ENCODE results near the gene SWAP70. TPM values are rescaled to one million over a fixed set of nuclear protein-coding genes. Genes with fewer than 3 reads are reported as not detected.

SWAP70 gene
- total RNA-seq, 5 donors from 2014 or later (not counting 1 experiment from before 2014, with no cell fraction given): 4.5 to 14.3 (median 7.3) TPM

DNA sequence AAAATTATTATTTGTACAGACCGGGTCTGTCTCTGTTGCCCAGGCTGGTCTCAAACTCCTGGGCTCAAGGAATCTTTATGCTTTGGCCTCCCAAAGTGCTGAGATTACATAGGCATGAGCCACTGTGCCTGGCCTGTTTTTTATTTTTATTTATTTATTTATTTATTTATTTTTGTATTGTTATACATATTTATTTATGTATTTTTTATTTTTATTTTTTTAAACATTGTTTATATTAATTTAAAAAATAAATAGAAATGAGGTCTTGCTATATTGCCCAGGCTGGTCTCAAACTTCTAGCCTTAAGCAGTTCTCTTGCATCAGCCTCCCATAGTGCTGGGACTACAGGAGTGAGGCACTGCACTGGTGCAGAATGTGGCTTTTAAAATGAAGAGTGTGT lies 47.0 kb downstream of the SWAP70 start:
- no peaks in the 10 kb centered on the region for H3K27me3 ChIP-seq (replicated peaks in 1 of 2; ENCODE audit: control insufficient read depth in 2 of 2, extremely low read depth in 1 of 2, insufficient read depth in 2 of 2, low read length in 1 of 2)
- H3K27ac ChIP-seq (ENCODE audit: low read length): no peak overlapping the region
- WGBS (ENCODE audit: insufficient coverage): 80% methylated on average over 1 of the region's 1 CpG
- CTCF ChIA-PET: no interaction called here
- no peak overlapping the region for H3K4me3 Mint-ChIP-seq
- ATAC-seq (replicated peaks in 1 of 4) (no peak), DNase-seq (no peak)
- no peak overlapping the region for H3K4me3 ChIP-seq (ENCODE audit: control insufficient read depth in 1 of 2, extremely low read depth in 1 of 2, low read length in 1 of 2)
- no peaks in the 10 kb centered on the region for H3K36me3 ChIP-seq (ENCODE audit: control insufficient read depth in 2 of 2, extremely low read depth in 1 of 2, insufficient read depth in 1 of 2, low read length in 1 of 2)
- H3K36me3 Mint-ChIP-seq: peaks cover 16% of the 10 kb centered on the region
- no peaks in the 10 kb centered on the region for H3K4me1 ChIP-seq (ENCODE audit: control insufficient read depth in 1 of 2, extremely low read depth in 1 of 2, insufficient read depth in 2 of 2, low read length in 2 of 2)
- H3K27ac Mint-ChIP-seq: no peak overlapping the region
- POLR2A ChIA-PET: no interaction called here
- no peaks in the 10 kb centered on the region for H3K9me3 ChIP-seq
- peaks cover 0 to 6% (median 2%) of the 10 kb centered on the region in 3 donors for H3K4me1 Mint-ChIP-seq
- H3K9me3 Mint-ChIP-seq: no peaks in the 10 kb centered on the region
- H3K27me3 Mint-ChIP-seq: no peaks in the 10 kb centered on the region

DNA sequence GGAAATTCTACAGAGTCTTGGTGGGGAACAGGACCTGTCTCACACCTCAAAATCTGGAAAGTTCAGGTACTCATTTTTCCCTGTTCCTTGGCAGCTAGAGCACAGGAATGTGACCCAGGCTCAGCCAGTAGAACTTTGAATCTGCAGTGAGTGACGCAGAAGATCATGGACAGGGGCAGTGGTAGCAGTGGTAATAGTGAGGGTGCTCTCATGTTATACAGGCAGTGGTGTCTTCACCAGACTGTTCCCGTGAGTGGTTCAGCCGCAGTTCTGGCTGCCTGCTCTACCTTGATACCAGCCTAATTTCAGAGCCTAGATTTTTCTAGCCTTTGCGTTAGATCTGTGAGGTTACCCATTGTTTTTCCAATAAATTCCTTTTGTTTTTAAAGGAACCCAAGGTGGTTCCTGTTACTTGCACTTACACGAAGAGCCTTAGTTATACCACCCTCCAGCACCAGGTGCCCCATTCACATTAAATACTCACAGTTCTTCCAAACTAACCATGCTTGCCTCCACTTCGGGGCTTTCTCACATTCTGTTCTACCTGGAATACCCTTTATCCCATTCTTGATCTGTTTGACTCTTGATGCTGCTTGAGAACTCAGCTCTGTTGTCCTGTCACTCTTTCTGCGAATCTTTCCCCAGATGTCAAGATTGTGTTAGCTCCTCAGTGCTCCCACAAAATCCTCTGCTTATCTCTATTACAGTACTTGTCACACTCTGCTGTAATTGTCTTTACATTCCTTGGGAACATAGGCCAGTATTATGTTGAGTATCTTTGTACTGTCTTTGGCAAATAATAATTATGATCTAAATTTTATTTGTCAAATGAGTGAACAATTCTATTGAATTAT lies 47.8 kb downstream of the SWAP70 start:
- no peaks in the 10 kb centered on the region for H3K27me3 Mint-ChIP-seq
- 85% methylated on average over 5 of the region's 7 CpGs for WGBS (ENCODE audit: insufficient coverage)
- POLR2A ChIA-PET: no interaction called here
- H3K4me3 Mint-ChIP-seq: no peak overlapping the region
- H3K4me1 Mint-ChIP-seq: peaks cover 7 to 9% (median 8%) of the 10 kb centered on the region in 3 donors
- no peak overlapping the region for H3K27ac Mint-ChIP-seq
- Histone ChIP-seq H3K36me3 (ENCODE audit: control insufficient read depth in 2 of 2, extremely low read depth in 1 of 2, insufficient read depth in 1 of 2, low read length in 1 of 2) (no peaks in the 10 kb centered on the region), H3K9me3 (no peaks in the 10 kb centered on the region), H3K27ac (ENCODE audit: low read length) (no peak overlapping the region), H3K4me1 (ENCODE audit: control insufficient read depth in 1 of 2, extremely low read depth in 1 of 2, insufficient read depth in 2 of 2, low read length in 2 of 2) (no peaks in the 10 kb centered on the region), H3K27me3 (replicated peaks in 1 of 2; ENCODE audit: control insufficient read depth in 2 of 2, extremely low read depth in 1 of 2, insufficient read depth in 2 of 2, low read length in 1 of 2) (no peaks in the 10 kb centered on the region), H3K4me3 (ENCODE audit: control insufficient read depth in 1 of 2, extremely low read depth in 1 of 2, low read length in 1 of 2) (no peak overlapping the region)
- ATAC-seq (replicated peaks in 1 of 4) (no peak), DNase-seq (no peak)
- peaks cover 19% of the 10 kb centered on the region for H3K36me3 Mint-ChIP-seq
- CTCF ChIA-PET: no interaction called here
- no peaks in the 10 kb centered on the region for H3K9me3 Mint-ChIP-seq

DNA sequence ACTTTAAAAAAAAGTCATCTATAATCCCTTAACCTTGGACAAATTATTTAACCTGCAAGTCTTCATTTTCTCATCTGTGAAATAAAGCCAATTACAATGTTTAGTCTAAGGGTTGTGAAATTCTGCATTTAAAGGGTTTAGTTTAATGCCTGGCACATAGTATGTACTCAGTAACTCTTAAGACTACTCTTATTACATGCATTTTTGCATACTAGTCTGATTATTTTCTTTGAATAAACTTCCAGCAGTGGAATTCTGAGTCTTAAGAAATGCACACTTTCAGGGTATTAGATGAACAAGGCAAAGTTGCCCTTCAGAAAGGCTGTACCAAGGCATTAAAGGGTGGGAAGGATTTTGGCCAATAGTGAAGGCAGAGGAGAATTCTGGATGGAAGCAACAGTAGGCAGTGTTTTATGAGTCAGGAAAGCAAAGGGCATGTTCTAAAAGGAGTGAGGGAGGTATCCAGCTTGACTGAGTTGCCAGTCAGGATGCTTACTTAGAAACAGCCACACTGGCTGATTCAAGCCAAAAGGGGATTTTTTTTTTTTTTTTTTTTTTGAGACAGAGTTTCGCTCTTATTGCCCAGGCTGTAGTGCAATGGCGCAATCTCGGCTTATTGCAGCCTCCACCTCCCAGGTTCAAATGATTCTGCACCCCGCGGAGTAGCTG lies 50.5 kb downstream of the SWAP70 start:
- ChIA-PET CTCF (no interaction called here), POLR2A (no interaction called here)
- Histone ChIP-seq H3K27me3 (replicated peaks in 1 of 2; ENCODE audit: control insufficient read depth in 2 of 2, extremely low read depth in 1 of 2, insufficient read depth in 2 of 2, low read length in 1 of 2) (no peaks in the 10 kb centered on the region), H3K4me3 (ENCODE audit: control insufficient read depth in 1 of 2, extremely low read depth in 1 of 2, low read length in 1 of 2) (no peak overlapping the region), H3K36me3 (ENCODE audit: control insufficient read depth in 2 of 2, extremely low read depth in 1 of 2, insufficient read depth in 1 of 2, low read length in 1 of 2) (no peaks in the 10 kb centered on the region), H3K4me1 (ENCODE audit: control insufficient read depth in 1 of 2, extremely low read depth in 1 of 2, insufficient read depth in 2 of 2, low read length in 2 of 2) (no peaks in the 10 kb centered on the region), H3K27ac (ENCODE audit: low read length) (no peak overlapping the region), H3K9me3 (no peaks in the 10 kb centered on the region)
- H3K27me3 Mint-ChIP-seq: no peaks in the 10 kb centered on the region
- peaks cover 19% of the 10 kb centered on the region for H3K36me3 Mint-ChIP-seq
- DNase-seq (no peak), ATAC-seq (replicated peaks in 1 of 4) (no peak)
- H3K4me1 Mint-ChIP-seq: peaks cover 10 to 12% (median 12%) of the 10 kb centered on the region in 3 donors
- no peak overlapping the region for H3K4me3 Mint-ChIP-seq
- no peak overlapping the region for H3K27ac Mint-ChIP-seq
- no CpG with 5 or more reads among the region's 5 CpGs for WGBS (ENCODE audit: insufficient coverage)
- no peaks in the 10 kb centered on the region for H3K9me3 Mint-ChIP-seq

DNA sequence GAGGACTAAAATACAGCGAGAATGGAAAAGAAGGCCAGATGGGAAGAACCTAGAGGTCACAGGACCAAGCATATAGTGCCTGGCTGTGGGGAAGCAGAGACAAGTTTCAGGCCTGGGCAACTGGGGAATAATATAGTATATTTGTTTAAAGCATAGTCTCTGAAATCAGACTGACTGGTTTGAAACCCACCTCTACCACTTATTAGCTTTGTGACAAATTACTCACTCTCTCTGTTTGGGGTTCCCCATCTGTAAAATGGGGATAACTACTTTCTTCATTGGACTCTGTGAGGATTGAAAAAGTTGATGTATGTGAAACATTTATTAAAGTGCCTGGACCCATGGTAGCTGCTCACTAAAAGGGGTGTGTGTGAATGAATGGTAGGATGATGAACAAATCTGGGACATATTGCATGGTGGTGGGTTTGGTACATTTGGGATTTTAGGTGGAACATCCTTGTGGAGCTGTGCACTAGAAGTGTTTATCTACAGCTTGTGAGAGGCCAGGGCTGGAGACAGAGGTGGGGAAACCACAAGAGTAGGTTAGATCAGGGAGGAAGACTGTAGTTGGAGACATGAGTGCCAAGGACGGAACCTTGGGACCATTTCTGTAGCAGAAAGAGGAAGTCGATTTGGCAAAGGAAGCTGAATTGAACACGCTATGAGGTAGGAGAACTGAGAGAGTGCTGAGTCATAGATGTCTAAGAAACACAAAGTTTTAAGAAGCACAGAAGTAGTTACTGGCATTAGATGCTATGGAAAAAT lies 52.6 kb downstream of the SWAP70 start:
- Mint-ChIP-seq H3K4me1 (peaks cover 22 to 28% (median 23%) of the 10 kb centered on the region in 3 donors), H3K9me3 (no peaks in the 10 kb centered on the region), H3K36me3 (peaks cover 19% of the 10 kb centered on the region), H3K27me3 (no peaks in the 10 kb centered on the region), H3K4me3 (no peak overlapping the region), H3K27ac (no peak overlapping the region)
- Histone ChIP-seq H3K9me3 (no peaks in the 10 kb centered on the region), H3K27ac (ENCODE audit: low read length) (no peak overlapping the region), H3K27me3 (replicated peaks in 1 of 2; ENCODE audit: control insufficient read depth in 2 of 2, extremely low read depth in 1 of 2, insufficient read depth in 2 of 2, low read length in 1 of 2) (no peaks in the 10 kb centered on the region), H3K4me1 (ENCODE audit: control insufficient read depth in 1 of 2, extremely low read depth in 1 of 2, insufficient read depth in 2 of 2, low read length in 2 of 2) (peaks cover 0 to 4% of the 10 kb centered on the region in 2 experiments), H3K36me3 (ENCODE audit: control insufficient read depth in 2 of 2, extremely low read depth in 1 of 2, insufficient read depth in 1 of 2, low read length in 1 of 2) (no peaks in the 10 kb centered on the region), H3K4me3 (ENCODE audit: control insufficient read depth in 1 of 2, extremely low read depth in 1 of 2, low read length in 1 of 2) (no peak overlapping the region)
- POLR2A ChIA-PET: no interaction called here
- peak in 1 of 35 experiments; percentile 4 for DNase-seq
- CTCF ChIA-PET: interaction anchor here in 1 of 2 donors (1.0 kb wide), 1 partner anchor 39 kb away, joined by 4 read pairs; no protein-coding TSS in a partner anchor
- WGBS (ENCODE audit: insufficient coverage): 35% methylated on average over 4 of the region's 4 CpGs
- no peak for ATAC-seq (replicated peaks in 1 of 4)

DNA sequence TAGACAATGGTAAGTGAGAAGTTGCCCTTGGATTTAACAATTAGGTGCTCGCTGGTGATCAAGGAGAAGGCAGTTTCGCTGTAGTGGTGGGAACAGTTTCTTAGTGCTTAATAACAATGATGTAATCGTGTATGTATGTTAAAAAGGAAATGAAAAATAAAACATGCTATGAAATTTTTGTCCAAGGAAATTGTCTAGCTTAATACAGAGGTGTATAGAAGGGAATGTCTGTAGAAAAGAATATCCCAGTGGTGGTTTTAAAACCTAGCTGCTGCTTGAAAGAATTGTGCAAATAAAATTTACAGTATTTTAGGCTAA lies 53.1 kb downstream of the SWAP70 start:
- no peaks in the 10 kb centered on the region for H3K9me3 Mint-ChIP-seq
- peaks cover 22 to 28% (median 23%) of the 10 kb centered on the region in 3 donors for H3K4me1 Mint-ChIP-seq
- H3K36me3 Mint-ChIP-seq: peaks cover 19% of the 10 kb centered on the region
- no peak overlapping the region for H3K4me3 Mint-ChIP-seq
- Histone ChIP-seq H3K27me3 (replicated peaks in 1 of 2; ENCODE audit: control insufficient read depth in 2 of 2, extremely low read depth in 1 of 2, insufficient read depth in 2 of 2, low read length in 1 of 2) (no peaks in the 10 kb centered on the region), H3K27ac (ENCODE audit: low read length) (no peak overlapping the region), H3K4me1 (ENCODE audit: control insufficient read depth in 1 of 2, extremely low read depth in 1 of 2, insufficient read depth in 2 of 2, low read length in 2 of 2) (peaks cover 0 to 4% of the 10 kb centered on the region in 2 experiments), H3K9me3 (no peaks in the 10 kb centered on the region), H3K4me3 (ENCODE audit: control insufficient read depth in 1 of 2, extremely low read depth in 1 of 2, low read length in 1 of 2) (no peak overlapping the region), H3K36me3 (ENCODE audit: control insufficient read depth in 2 of 2, extremely low read depth in 1 of 2, insufficient read depth in 1 of 2, low read length in 1 of 2) (no peaks in the 10 kb centered on the region)
- WGBS (ENCODE audit: insufficient coverage): 63% methylated on average over 2 of the region's 3 CpGs
- H3K27ac Mint-ChIP-seq: no peak overlapping the region
- POLR2A ChIA-PET: no interaction called here
- H3K27me3 Mint-ChIP-seq: no peaks in the 10 kb centered on the region
- DNase-seq (no peak), ATAC-seq (replicated peaks in 1 of 4) (no peak)
- CTCF ChIA-PET: interaction anchor here in 1 of 2 donors (1.0 kb wide), 1 partner anchor 39 kb away, joined by 4 read pairs; no protein-coding TSS in a partner anchor

DNA sequence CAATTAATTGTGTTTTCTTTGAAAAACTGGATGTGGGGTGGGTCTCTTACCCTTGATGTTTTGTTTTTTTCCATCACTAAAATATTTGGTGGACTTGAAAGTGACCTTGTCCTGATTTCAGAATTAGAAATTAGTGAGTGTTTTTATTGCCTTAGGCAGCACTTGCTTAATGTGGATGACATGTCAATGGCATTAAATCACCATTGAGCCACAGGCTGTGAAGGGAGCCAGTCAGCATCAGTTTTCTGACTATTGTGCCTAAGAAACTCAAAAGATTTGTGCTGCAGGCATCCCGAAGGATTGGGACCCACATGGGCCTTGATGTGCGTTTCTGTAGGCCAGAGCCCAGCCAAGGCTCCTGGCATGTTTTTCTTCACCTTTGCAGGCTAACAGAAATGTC lies 53.8 kb downstream of the SWAP70 start:
- Mint-ChIP-seq H3K4me1 (peaks cover 22 to 28% (median 23%) of the 10 kb centered on the region in 3 donors), H3K9me3 (no peaks in the 10 kb centered on the region), H3K36me3 (peaks cover 19% of the 10 kb centered on the region), H3K27ac (no peak overlapping the region), H3K4me3 (no peak overlapping the region), H3K27me3 (no peaks in the 10 kb centered on the region)
- POLR2A ChIA-PET: no interaction called here
- Histone ChIP-seq H3K27me3 (replicated peaks in 1 of 2; ENCODE audit: control insufficient read depth in 2 of 2, extremely low read depth in 1 of 2, insufficient read depth in 2 of 2, low read length in 1 of 2) (no peaks in the 10 kb centered on the region), H3K4me3 (ENCODE audit: control insufficient read depth in 1 of 2, extremely low read depth in 1 of 2, low read length in 1 of 2) (no peak overlapping the region), H3K36me3 (ENCODE audit: control insufficient read depth in 2 of 2, extremely low read depth in 1 of 2, insufficient read depth in 1 of 2, low read length in 1 of 2) (no peaks in the 10 kb centered on the region), H3K27ac (ENCODE audit: low read length) (no peak overlapping the region), H3K4me1 (ENCODE audit: control insufficient read depth in 1 of 2, extremely low read depth in 1 of 2, insufficient read depth in 2 of 2, low read length in 2 of 2) (peaks cover 0 to 4% of the 10 kb centered on the region in 2 experiments), H3K9me3 (no peaks in the 10 kb centered on the region)
- ATAC-seq (replicated peaks in 1 of 4) (no peak), DNase-seq (no peak)
- CTCF ChIA-PET: interaction anchor here in 1 of 2 donors (1.0 kb wide), 1 partner anchor 40 kb away, joined by 4 read pairs; no protein-coding TSS in a partner anchor
- WGBS (ENCODE audit: insufficient coverage): 95% methylated on average over 2 of the region's 2 CpGs

All from T-cell (primary cell).